ENCODE results near the gene TFF3. TPM values are rescaled to one million over a fixed set of nuclear protein-coding genes. Genes with fewer than 3 reads are reported as not detected.
A peak's percentile ranks its signal among the peaks of the same experiment; 100 is the strongest.

The TFF3 gene
- total RNA-seq, 2 experiments from 2014 or later, result not detected

GRCh38 chr21:42289926-42290325 lies 25.3 kb downstream of the TFF3 start:
- Histone ChIP-seq H3K27me3 (ENCODE audit: control insufficient read depth in 1 of 2, insufficient read depth in 2 of 2, low read length in 2 of 2) (no peaks in the 10 kb centered on the region), H3K4me3 (ENCODE audit: low read length) (no peak overlapping the region), H3K36me3 (ENCODE audit: insufficient read depth, low read length) (peaks cover 77% of the 10 kb centered on the region), H3K27ac (ENCODE audit: low read depth in 1 of 2, low read length in 2 of 2) (no peak overlapping the region), H3K9me3 (ENCODE audit: control insufficient read depth in 1 of 2, insufficient read depth in 1 of 2, low read length in 2 of 2) (no peaks in the 10 kb centered on the region), H3K4me1 (ENCODE audit: insufficient read depth, low read length) (no peaks in the 10 kb centered on the region)
- H3K4me3 Mint-ChIP-seq, result no peak overlapping the region
- no peaks in the 10 kb centered on the region for H3K27me3 Mint-ChIP-seq
- no peaks in the 10 kb centered on the region for H3K4me1 Mint-ChIP-seq (ENCODE audit: low read depth)
- intact Hi-C loops (cut with DNase I, micrococcal nuclease), result no loop called here
- H3K9me3 Mint-ChIP-seq, result no peaks in the 10 kb centered on the region
- peak in 2 of 14 experiments; percentile 34 to 40 for DNase-seq
- CTCF ChIA-PET, result no interaction called here
- TF ChIP-seq CTCF (IDR thresholded peaks at IDR 0.05), result no peak
- H3K27ac Mint-ChIP-seq, result peak overlapping the region; percentile 12
- H3K36me3 Mint-ChIP-seq (ENCODE audit: low read depth), result peaks cover 75% of the 10 kb centered on the region
- ATAC-seq (ENCODE audit: poor library complexity), result no peak
- POLR2A ChIA-PET, result no interaction called here

GRCh38 chr21:42288962-42289361 lies 26.2 kb downstream of the TFF3 start:
- Mint-ChIP-seq H3K36me3 (ENCODE audit: low read depth) (peaks cover 76% of the 10 kb centered on the region), H3K27ac (peak overlapping the region; percentile 31), H3K27me3 (no peaks in the 10 kb centered on the region), H3K4me1 (ENCODE audit: low read depth) (no peaks in the 10 kb centered on the region), H3K9me3 (no peaks in the 10 kb centered on the region), H3K4me3 (no peak overlapping the region)
- ChIA-PET POLR2A (no interaction called here), CTCF (no interaction called here)
- no peak for ATAC-seq (ENCODE audit: poor library complexity)
- no peak for DNase-seq
- no peak for TF ChIP-seq CTCF (IDR thresholded peaks at IDR 0.05)
- H3K9me3 ChIP-seq (ENCODE audit: control insufficient read depth in 1 of 2, insufficient read depth in 1 of 2, low read length in 2 of 2), result no peaks in the 10 kb centered on the region
- H3K27me3 ChIP-seq (ENCODE audit: control insufficient read depth in 1 of 2, insufficient read depth in 2 of 2, low read length in 2 of 2), result no peaks in the 10 kb centered on the region
- H3K4me1 ChIP-seq (ENCODE audit: insufficient read depth, low read length), result no peaks in the 10 kb centered on the region
- no peak overlapping the region for H3K27ac ChIP-seq (ENCODE audit: low read depth in 1 of 2, low read length in 2 of 2)
- intact Hi-C loops (cut with DNase I, micrococcal nuclease), result no loop called here
- peaks cover 76% of the 10 kb centered on the region for H3K36me3 ChIP-seq (ENCODE audit: insufficient read depth, low read length)
- H3K4me3 ChIP-seq (ENCODE audit: low read length), result no peak overlapping the region

- no peaks in the 10 kb centered on the region for H3K27me3 Mint-ChIP-seq
- CTCF ChIA-PET, result no interaction called here
- H3K36me3 Mint-ChIP-seq (ENCODE audit: low read depth), result peaks cover 86% of the 10 kb centered on the region
- DNase-seq (no peak), ATAC-seq (ENCODE audit: poor library complexity) (no peak)
- Histone ChIP-seq H3K4me3 (ENCODE audit: low read length) (no peak overlapping the region), H3K36me3 (ENCODE audit: insufficient read depth, low read length) (peaks cover 74% of the 10 kb centered on the region), H3K27ac (ENCODE audit: low read depth in 1 of 2, low read length in 2 of 2) (no peak overlapping the region), H3K27me3 (ENCODE audit: control insufficient read depth in 1 of 2, insufficient read depth in 2 of 2, low read length in 2 of 2) (no peaks in the 10 kb centered on the region), H3K9me3 (ENCODE audit: control insufficient read depth in 1 of 2, insufficient read depth in 1 of 2, low read length in 2 of 2) (no peaks in the 10 kb centered on the region), H3K4me1 (ENCODE audit: insufficient read depth, low read length) (no peaks in the 10 kb centered on the region)
- no peaks in the 10 kb centered on the region for H3K4me1 Mint-ChIP-seq (ENCODE audit: low read depth)
- POLR2A ChIA-PET, result no interaction called here
- no peaks in the 10 kb centered on the region for H3K9me3 Mint-ChIP-seq
- intact Hi-C loops (cut with DNase I, micrococcal nuclease), result no loop called here
- H3K27ac Mint-ChIP-seq, result no peak overlapping the region
- TF ChIP-seq CTCF (IDR thresholded peaks at IDR 0.05), result no peak
- H3K4me3 Mint-ChIP-seq, result no peak overlapping the region
Observed at GRCh38 chr21:42287193-42288083, 27.8 kb downstream of the TFF3 start.
